CD4-positive, alpha-beta T cell treated with Interleukin-17A for 1 hour (primary cell): ENCODE data around the gene CFAP161.
"Not testable (repeated sequence)": the region's sequence is repeated elsewhere in the genome, so short reads cannot be mapped to it uniquely, and the experiment has no call there.

Experiments
- DNase-seq: peaks from one replicate; pipeline ENCODE4 v3.0.0-alpha.2; 2020

CFAP161 gene

DNA sequence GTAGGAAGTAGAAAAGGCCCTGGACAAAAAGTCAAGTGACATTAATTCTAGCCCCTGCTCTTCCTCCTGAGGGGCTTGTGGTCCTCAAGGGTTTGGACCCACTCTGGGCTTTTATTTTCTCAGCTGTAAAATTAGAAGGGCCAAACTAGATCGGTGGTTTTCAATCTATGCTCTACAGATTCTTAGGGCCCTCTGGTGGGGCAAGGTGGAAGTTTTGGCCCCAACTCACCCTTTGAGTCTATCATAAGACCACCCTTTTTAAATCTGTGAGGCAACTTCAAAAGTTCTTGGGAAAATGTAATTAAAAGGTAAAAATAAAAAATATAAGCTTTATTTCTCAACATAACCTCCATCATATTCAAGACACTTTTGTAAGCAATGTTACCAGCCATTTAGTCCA is 25.6 kb upstream of the CFAP161 start:
- peak; percentile 20 for DNase-seq

DNA sequence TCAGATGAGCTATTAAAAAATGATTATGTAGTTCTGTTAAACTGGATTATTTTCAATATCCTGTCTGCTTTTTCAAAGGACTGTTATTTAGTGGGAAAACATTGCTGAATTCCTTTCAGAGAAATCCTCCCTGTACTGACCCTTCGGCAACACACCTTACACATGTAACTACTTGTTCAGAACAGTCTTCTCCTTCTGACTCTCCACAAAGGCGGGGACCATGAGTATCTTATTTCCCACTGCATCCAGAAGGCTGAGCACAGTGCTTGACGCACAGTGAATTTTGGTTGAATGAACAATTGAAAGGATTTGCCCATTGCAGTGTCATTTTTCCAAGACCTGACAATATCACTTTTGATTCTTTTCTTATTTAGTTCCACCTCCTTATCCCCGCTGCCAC is 23.1 kb upstream of the CFAP161 start:
- no peak for DNase-seq

DNA sequence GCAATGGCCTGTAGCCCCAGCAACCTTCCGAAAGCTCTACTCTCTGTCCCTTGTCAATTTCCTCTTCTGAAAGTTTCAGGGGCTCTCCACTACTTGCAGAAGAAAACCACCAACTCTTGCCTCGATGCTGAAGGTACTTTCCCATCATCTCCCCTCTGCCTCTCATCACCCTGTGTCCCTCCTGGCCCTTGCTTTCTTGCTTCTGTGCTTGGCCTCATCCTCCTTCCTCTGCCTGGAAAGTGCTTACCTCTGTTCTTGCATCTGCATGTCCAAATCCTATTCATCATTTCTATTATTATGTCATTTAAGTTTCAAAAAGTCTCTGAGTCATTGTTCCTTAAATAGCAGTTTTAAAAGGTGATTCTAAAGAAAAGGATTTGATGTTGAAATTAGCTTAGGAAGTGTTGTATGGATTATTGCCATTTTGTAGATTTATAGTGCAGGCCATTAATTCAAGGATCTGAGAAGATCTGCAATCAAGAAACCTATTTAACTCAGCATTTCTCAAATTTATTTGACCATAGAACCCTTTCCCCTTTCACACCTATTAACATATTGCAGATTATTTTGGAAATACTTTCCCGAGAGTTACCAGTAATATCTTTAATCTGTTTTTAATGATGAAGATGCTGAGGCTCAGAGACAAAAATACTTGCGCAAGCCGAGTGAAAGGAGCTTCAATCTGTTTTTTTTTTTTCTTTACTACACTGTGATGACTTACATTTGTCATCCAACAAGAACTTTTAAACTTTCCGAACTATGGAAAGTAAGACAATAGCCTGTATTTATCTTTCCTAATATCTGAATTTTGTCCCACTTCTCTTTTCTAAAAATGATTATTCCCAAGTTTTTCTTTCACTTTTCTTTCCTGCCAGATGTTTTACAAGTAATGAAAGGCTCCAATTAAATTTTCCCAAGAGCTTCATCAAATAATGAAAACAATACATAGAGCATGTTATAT is 22.3 kb upstream of the CFAP161 start:
- no peak for DNase-seq

DNA sequence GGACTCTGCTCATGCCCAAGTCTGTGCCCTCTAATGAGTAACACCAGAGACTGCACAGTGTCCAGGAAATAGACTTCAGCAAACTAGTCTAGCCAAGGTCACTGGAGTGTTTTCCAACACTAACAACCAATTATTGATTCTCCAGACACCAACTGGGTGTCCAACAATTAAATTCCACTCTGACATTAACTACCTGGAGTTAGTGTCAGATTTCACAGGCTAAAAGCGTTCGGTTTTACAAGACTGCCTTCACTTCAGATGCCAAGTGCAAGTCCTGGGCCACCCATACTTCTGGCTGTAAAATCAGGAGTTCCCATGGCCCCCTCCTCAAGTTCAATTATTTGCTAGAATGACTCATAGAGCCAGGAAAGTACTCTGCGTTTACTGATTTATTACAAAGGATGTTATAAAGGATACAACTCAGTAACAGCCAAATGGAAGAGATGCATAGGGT is 20.8 kb upstream of the CFAP161 start:
- DNase-seq, result no peak

DNA sequence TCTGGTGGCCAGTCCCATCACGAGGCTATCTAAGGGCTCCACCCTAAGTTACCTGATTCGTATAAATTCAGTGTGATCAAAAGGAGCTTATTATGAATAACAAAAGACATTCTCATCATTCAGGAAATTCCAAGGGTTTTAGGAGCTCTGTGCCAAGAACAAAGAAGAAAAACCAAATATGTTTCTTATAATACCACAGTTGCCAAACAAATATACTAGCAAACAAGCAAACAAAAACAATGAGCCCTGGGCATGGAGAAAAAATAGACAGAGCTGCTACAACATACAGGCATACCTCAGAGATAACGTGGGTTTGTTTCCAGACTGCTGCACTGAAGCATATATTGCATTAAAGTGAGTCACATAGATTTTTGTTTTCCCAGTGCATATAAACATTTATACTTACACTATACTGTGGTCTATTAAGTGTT is 20.2 kb upstream of the CFAP161 start:
- DNase-seq, result no peak

DNA sequence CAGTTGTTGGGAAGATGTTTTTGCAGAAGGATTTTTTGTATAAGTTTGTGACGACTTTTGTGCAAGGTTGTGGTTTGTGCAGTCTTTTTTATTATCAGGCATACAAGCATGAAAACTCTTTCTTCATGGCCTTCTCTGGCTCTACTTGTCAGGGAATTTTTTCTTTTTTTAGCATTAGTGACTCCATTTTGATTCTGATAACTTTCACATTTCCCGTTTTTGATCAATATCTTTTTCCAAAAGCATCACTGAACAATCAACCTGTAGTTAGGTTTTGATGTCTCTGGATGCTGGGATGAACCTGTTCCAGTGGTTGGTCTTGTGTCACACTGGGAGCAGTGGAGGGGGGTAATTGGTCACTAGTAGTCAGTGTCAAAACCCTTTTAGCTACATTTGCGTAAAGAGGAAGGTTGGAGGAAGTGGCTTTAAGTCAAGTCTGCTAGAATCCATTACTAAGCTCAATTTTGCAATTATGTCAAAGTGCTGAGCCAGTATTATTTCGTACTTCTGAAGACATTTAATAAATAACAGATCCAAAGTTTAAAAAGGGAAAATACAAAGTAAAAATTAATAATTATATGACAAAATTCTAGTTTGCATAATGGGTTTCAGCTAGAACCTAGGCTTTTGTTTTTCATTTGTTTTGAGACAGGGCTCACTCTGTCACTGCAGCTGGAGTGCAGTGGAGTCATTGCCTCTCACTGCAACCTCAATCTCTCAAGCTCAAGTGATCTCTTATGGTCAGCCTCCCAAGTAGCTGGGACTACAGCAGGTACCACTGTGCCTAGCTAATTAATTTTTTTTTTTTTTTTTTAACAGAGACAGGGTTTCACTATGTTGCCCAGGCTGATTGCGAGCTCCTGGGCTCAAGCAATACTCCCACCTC is 18.8 kb upstream of the CFAP161 start:
- no peak for DNase-seq

DNA sequence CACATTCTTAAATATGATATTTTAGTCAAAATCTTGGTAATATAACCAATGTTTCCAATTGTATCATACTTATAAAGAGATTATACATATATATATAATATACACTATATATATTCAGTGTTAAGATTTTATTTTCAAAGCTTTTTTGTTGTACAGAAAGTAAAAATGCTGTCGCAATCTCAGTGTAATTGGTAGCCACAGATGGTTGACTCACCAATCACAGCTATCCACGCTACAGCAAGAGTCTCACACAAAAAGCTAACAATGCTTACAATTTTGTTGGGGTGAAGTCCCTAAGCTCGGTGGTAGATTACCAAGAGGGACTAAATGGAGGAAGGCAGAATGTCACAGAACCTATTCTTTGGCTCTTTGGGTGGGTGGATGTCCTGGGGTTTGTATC is 16.9 kb upstream of the CFAP161 start:
- DNase-seq, result no peak

DNA sequence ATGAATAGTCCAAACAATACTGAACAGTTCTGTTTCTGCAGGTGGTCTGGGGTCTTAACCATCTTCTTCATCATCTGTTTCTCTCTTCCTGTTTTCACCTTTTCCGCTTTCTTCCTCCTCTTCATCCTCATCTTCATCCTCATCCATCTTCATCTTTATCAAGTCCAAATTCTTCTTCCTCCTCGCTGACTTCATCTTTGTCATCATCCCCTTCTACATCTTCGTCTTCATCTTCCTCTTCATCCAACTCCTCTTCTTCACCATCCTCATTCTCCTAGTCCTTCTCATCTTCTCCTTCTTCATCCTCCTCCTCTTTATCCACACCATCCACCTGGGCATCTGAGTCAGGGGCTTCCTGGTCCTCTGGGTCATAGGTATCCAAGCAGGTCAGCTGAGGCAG is 16.5 kb upstream of the CFAP161 start:
- no peak for DNase-seq

DNA sequence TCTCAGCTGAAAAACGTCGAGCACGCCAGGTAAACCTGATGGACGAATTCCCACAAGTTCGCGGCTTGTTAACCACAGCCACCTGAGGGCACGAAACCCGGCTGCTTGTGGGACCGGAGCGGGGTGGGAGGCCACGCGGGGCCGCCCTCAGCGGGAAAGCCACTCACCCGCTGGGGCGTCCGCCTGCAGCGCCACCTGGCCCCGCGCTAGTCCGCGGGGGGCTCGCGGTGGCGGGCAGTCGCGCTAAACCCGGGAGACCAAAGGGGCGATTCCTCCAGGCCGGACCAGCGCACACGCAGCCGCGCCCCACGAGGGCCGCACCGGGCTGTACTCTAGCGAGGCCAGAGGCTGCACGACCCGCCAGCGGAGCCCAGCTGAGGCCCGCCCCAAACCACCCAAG is 15.7 kb upstream of the CFAP161 start:
- DNase-seq, result no peak

DNA sequence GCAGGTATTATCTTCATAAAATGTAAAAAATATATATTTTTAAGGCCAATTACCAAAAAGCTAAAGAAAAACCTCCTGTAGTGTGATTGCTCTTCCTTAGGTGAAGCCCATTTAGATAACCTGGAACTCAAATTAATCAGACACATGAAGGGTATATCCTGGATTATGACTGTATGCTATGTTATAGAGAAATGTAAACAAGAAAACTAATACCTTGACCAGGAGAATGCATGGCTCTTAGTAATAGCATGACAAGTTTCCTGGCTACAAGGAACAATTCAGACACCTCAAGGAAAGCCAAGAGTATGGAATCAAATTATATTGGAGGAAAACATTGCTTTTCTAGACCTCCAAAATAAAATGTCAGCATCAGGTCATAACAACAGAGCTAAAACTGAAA is 14.0 kb upstream of the CFAP161 start:
- DNase-seq, result no peak

DNA sequence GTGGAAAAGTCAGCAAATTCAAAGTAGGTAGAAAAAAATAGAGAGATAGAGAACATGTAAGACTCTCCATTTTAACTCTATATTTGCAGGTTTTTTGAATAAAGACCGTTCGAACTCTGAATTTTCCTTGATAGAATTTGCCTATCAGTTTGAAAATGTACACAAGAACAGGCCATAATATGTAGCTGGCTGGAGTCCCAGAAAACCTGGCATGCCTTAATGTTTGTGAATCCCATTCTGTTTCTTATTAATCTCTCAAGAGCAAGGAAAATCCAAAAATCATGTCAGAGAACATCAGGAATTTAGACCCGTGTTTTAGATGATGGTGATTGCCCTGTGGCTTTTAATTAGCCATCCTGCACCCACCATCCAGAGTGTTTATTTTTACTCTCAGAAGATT is 7.2 kb upstream of the CFAP161 start:
- no peak for DNase-seq

DNA sequence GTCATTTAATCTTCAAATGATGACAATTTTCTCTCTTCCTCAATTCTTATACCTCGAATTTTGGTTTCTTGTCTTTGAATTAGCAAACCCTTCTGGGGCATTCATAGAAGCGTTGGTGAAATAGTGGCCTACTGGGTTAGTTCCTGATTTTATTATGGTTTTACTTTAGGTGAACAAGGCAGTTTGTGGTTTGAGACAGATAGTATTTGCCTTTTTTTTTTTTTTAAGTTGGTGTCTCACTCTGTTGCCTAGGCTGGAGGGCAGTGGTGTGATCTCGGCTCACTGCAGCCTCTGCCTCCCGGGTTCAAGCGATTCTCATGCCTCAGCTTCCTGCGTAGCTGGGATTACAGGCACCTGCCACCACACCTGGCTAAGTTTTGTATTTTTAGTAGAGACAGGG is 7.4 kb downstream of the CFAP161 start:
- DNase-seq, result not testable (repeated sequence)

DNA sequence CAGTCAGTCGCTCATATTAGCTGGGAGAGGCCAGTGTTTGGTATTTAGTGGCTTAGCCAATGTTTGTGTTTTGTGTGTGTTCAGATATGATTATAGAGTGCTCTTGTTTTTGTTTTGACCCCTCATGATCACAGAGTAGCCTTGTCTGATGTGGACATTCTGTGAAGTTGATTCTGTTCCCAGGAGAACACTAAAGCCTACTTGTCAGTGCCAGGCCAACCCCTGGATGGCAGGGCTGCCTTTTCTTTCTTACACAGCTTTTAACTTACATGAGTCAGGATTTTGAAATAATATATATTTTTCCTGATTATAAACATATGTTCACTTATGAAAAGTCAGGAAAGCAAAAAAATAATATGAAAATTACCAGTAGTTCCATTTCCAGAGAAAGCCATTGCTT is 11.9 kb downstream of the CFAP161 start:
- no peak for DNase-seq

DNA sequence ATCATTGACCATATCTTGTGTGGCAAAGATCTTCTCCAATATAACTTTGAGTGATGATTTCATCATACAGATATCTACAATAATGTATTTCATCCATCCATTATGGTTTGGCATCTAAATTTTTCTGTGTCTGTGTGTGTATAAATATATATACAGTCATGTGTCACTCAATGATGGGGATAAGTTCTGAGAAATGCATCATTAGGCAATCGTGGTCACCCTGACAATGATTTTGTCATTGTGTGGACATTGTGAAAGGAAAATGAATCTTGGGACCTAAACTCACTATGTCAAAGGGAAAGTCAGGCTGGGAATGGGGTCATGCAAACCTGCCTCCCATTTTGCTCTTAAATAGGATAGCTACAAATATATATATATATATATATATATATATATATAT is 12.4 kb downstream of the CFAP161 start:
- no peak for DNase-seq

DNA sequence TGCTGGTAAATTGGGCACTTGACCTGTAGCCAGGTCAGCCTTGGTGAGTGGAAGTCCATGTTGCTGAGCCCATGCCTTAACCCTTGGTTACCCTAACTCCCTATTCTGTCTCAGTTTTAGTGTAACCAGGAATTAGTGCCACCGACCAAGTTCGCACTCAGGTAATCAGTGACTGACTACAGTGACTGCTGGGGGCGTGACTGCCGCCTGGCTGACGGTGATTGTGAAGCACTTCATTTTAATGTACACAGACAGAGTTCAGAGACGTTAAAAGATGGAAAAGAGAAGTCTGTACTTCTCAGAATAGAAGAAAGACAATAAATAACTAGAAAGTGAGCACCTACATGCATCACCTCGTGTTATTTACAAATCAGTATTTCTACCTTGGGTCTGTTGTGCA is 17.3 kb downstream of the CFAP161 start:
- DNase-seq, result no peak

DNA sequence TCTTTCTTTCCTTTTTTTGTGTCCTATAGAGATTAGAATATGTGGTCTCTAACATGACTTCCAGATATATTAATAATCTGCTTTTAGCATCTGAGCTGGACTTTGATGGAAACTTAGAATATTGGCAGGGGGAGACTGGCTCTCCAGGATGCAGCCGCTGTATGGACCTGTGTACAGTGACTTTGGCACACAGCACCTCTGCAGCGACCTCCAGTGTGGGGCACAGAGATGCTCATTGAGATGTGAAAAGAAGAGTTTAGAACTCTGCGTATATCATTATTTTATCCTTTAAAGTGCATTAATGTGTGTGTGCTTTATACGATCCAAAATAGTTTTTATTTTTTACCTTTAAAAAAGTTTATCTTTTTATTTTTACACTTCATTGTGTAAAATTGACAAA is 18.3 kb downstream of the CFAP161 start:
- no peak for DNase-seq

DNA sequence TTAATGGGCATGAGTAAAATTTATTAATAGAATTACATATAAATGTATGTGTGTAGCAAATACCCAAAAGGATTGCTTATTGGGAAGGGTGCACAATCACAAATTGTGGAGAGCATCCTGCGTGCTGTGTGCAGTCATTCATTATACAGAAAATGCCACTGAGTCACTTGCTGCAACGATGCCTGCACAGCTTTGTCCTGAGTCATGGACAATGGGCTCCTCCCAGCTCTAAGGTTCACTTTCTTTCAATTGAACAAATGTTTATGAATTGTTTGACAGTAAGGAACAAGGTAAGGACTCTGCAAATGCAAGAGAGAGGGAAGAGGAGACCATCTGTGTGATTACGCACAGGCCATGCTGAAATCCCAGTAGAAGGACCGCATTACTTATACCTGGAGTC is 18.7 kb downstream of the CFAP161 start:
- no peak for DNase-seq

DNA sequence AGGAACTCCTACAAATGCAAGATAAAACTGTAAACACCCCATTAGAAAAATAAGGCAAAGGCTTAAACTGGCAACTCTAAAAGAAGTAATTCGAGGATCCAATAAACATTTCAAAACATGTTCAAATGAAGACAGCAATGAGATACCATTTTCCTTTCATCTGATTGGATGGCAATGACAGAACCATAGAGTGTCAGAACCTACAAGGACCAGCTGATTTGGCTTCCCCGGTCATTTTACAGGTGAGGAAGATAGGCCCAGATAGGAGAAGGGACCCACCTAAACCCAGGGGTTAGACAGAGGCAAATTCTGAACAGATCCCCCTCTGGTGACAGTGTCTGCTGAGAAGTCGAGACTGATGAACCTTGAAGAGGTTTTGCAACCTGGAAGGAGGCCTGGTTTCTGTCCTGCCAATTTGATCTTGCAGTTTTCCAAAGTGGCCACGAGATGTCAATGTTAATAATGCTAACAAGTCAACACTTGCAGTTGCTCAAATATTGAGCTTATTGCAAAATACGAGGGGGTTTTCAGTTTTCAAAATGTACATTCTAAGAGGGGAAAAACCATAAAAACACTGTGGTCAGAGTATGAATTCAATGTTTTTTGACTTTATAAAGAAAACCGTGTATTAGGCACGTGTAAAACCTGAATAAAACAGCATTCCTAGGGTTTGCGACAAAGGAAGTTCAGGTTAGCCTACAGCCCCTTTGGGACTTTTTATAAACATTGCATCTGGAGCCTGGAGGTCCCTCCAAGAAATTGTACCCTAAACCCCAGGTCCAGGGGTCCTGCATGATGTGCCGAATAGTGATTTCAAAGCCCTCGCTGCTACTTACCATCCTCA is 21.5 kb downstream of the CFAP161 start:
- DNase-seq, result peak; percentile 34

DNA sequence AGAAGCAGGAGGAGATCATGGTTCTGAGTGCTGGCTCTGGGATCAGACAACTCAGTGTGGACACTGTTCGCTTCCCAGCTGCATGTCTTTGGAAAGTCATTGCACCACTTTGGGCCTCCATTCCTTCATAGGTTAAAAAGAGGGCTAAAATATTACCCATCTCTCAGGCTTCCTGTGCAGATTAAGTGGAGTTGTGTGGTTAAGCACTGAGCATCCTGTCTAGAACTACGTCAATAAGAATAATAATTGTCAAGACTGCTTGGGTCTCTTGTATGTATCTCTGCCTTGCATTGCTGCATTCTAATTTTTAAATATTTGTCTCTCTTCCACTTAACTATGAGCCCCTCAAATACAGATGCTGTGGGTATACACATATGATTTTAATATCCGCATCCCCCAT is 22.3 kb downstream of the CFAP161 start:
- no peak for DNase-seq

DNA sequence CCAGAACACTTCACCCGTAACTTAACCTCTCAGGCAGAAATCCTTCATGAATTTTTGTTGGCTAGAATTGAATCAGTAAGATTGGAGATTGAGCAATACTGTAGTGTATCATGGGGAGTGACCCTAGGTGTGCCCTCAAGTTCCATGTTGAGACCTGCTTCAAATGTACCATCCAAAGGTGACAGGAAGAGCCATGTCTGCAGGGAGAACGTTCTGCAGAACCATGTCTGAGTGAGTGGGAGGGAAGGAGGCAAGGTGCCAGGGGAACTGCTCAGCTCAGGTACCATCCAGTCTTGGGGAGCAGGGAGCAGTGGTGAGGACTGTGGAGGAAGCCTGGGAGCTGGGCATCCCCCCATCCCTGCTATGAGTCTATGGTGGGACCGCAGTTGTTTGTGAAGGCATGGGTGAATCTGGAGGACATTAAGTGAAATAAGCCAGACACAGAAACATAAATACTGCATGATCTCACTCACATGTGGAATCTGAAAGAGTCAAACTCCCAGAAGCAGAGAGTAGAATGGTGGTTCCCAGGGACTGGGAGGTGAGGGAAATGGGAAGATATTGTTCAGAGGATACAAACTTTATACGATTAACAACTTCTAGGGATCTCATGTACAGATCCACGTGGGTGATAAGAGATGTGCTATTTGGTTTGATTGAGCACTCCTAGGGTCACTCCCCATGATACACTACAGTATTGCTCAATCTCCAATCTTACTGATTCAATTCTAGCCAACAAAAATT is 23.3 kb downstream of the CFAP161 start:
- DNase-seq, result no peak

DNA sequence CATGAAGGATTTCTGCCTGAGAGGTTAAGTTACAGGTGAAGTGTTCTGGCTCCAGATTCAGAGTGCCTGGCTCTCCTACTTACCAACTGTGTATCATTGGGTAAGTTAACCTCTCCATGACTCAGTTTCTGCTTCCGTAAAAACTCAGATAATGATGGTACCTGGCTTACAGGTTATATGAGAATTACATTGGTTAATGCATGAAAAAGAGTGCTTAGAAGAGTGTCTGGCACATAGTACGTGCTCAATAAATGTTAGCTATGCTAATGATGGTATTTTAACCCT is 23.8 kb downstream of the CFAP161 start:
- DNase-seq, result no peak

DNA sequence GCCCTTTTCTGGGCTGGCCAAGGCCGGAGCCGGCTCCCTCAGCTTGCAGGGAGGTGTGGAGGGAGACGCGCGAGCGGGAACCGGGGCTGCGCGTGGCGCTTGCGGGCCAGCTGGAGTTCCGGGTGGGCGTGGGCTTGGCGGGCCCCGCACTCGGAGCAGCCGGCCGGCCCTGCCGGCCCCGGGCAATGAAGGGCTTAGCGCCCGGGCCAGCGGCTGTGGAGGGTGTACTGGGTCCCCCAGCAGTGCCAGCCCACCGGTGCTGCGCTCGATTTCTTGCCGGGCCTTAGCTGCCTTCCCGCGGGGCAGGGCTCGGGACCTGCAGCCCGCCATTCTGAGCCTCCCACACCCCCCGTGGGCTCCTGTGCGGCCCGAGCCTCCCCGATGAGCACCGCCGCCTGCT is 24.5 kb downstream of the CFAP161 start:
- DNase-seq, result not testable (repeated sequence)
